GM23248 (cell line): ENCODE results near the gene OR2M7. TPM values are rescaled to one million over a fixed set of nuclear protein-coding genes. Genes with fewer than 3 reads are reported as not detected.

Experiments used
- DNase-seq: peaks from one replicate; pipeline ENCODE4 v3.0.0-alpha.2; 2015
- H2AFZ ChIP-seq: fragments of 200-600 bp; sonication (generic); 2 replicates; pipeline ENCODE4 v1.6.1; 2016; ENCODE audit warnings: antibody characterized with exemption
- H3F3A ChIP-seq: fragments of 200-600 bp; sonication (generic); 2 replicates; pipeline ENCODE4 v1.6.1; 2016; ENCODE audit warnings: mild to moderate bottlenecking, antibody characterized with exemption, mixed run types; ENCODE audit not compliant: insufficient read depth
- H3K27ac ChIP-seq: fragments of 200-600 bp; sonication (generic); 2 replicates; pipeline ENCODE4 v1.5.1; 2016; ENCODE audit warnings: mild to moderate bottlenecking
- H3K27me3 ChIP-seq: fragments of 200-600 bp; sonication (generic); replicated peaks from 2 replicates; pipeline ENCODE4 v1.6.1; 2016; ENCODE audit warnings: mild to moderate bottlenecking; ENCODE audit not compliant: insufficient read depth
- H3K36me3 ChIP-seq: fragments of 200-600 bp; sonication (generic); 2 replicates; pipeline ENCODE4 v1.6.1; 2016; ENCODE audit warnings: low read depth, mild to moderate bottlenecking
- H3K4me1 ChIP-seq: fragments of 200-600 bp; sonication (generic); 2 replicates; pipeline ENCODE4 v1.6.1; 2016; ENCODE audit warnings: mild to moderate bottlenecking; ENCODE audit not compliant: insufficient read depth
- H3K4me2 ChIP-seq: fragments of 200-600 bp; sonication (generic); one replicate; pipeline ENCODE4 v1.6.1; 2016; ENCODE audit warnings: mild to moderate bottlenecking; ENCODE audit not compliant: unreplicated experiment
- H3K4me3 ChIP-seq: fragments of 200-600 bp; sonication (generic); 2 replicates; pipeline ENCODE4 v1.5.1; 2016; ENCODE audit warnings: mild to moderate bottlenecking
- H3K79me2 ChIP-seq: fragments of 200-600 bp; sonication (generic); 2 replicates; pipeline ENCODE4 v1.6.1; 2016; ENCODE audit warnings: mild to moderate bottlenecking; ENCODE audit not compliant: insufficient read depth
- H3K9ac ChIP-seq: fragments of 200-600 bp; sonication (generic); 2 replicates; pipeline ENCODE4 v1.6.1; 2016; ENCODE audit warnings: mild to moderate bottlenecking
- H3K9me2 ChIP-seq: fragments of 200-600 bp; sonication (generic); 2 replicates; pipeline ENCODE4 v1.6.1; 2016; ENCODE audit warnings: mixed run types, mild to moderate bottlenecking, moderate library complexity; ENCODE audit not compliant: insufficient read depth
- H3K9me3 ChIP-seq: fragments of 200-600 bp; sonication (generic); one replicate; pipeline ENCODE4 v1.6.1; 2017; ENCODE audit warnings: low read depth
- H4K20me1 ChIP-seq: fragments of 200-600 bp; sonication (generic); 2 replicates; pipeline ENCODE4 v1.6.0; 2016; ENCODE audit not compliant: insufficient read depth
- EZH2 ChIP-seq: fragments of 200-600 bp; sonication (generic); IDR thresholded peaks from 2 replicates; pipeline ENCODE4 v1.6.1; 2018; ENCODE audit warnings: antibody characterized with exemption, mild to moderate bottlenecking; ENCODE audit not compliant: insufficient read depth, poor library complexity, severe bottlenecking
- EZH2phosphoT487 ChIP-seq: fragments of 200-600 bp; sonication (generic); IDR thresholded peaks from 2 replicates; pipeline ENCODE4 v1.6.1; 2018; ENCODE audit warnings: antibody characterized with exemption, moderate library complexity, mild to moderate bottlenecking, low read depth; ENCODE audit not compliant: insufficient read depth
- whole genome bisulfite sequencing, 2 experiments: methylation state at CpG; one replicate each; pipeline ENCODE4 v1.1.6; 2015 to 2017; ENCODE audit warnings: low lambda C conversion rate in 2 of 2, low coverage in 1 of 2; ENCODE audit errors: missing lambda C conversion rate in 2 of 2; 5-methylcytosine and 5-hydroxymethylcytosine counted together
- in situ Hi-C: fragments of 300-500 bp; cut with MboI; formaldehyde crosslinking; loops from 2 replicates; pipeline ENCODE4 v1.15.0; 2020
- polyA plus RNA-seq: library from polyadenylated mRNA; unstranded; fragments of >200 nt; fragmentation: Nextera tagmentation; extraction: Ambion mirVana; gene quantifications from 2 replicates; pipeline ENCODE4 v1.2.1, GENCODE V29; 2016
- total RNA-seq: library from RNA; depleted of rRNA; stranded (reverse); fragments of >200 nt; shearing (Covaris generic); gene quantifications from 2 replicates; pipeline ENCODE4 v1.2.3, GENCODE V29; 2014; rRNA removed

Gene OR2M7
- not detected in 2 replicates for total RNA-seq
- polyA plus RNA-seq, result not detected in 2 replicates

DNA sequence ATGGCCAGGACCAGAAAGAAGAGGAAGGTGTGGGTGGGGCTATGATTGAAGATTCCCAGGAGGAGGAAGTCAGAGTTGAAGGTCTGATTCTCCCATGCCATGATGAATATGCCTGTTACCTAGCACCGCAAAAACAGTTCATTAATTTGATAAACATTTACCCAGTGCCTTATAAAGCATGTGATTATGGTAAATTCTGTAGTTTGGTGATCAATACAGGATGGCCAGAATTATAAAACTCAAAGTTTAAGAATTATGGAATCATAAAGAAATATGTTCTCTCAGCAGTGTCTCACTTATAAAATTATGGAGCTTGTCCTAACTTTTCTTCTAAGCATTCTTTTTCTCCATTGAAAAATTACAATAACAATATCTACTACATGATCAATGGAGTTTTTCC, at the start of gene OR2M7:
OR2M7 (minus strand) TSS at position 101 of the 400 bp plus-strand sequence; CDS start at position 101, 0 bp downstream.
- Histone ChIP-seq H3K4me3 (no peak within 1 kb of the TSS), H3K79me2 (no peaks in the 10 kb centered on the region), H3K9me3 (no peaks in the 10 kb centered on the region), H3K4me1 (no peaks in the 10 kb centered on the region), H2AFZ (no peak within 1 kb of the TSS), H4K20me1 (no peaks in the 10 kb centered on the region), H3K27me3 (no peaks in the 10 kb centered on the region), H3F3A (no peaks in the 10 kb centered on the region), H3K9me2 (no peaks in the 10 kb centered on the region), H3K4me2 (no peak within 1 kb of the TSS), H3K36me3 (no peaks in the 10 kb centered on the region), H3K9ac (no peak within 1 kb of the TSS), H3K27ac (no peak within 1 kb of the TSS)
- in situ Hi-C loops, result no loop called here
- TF ChIP-seq EZH2 (no peak), EZH2phosphoT487 (no peak)
- DNase-seq, result no peak
- WGBS, 2 experiments, result 25 to 58% methylated on average over 1 of the region's 1 CpG

GRCh38 chr1:248373761-248374160, 49.4 kb upstream of the OR2M7 start:
- no peaks in the 10 kb centered on the region for H3K79me2 ChIP-seq
- in situ Hi-C loops, result no loop called here
- no peaks in the 10 kb centered on the region for H3K4me1 ChIP-seq
- WGBS, 2 experiments, result 17 to 22% methylated on average over 4 of the region's 4 CpGs
- H3K9me3 ChIP-seq, result no peaks in the 10 kb centered on the region
- no peak overlapping the region for H3K27ac ChIP-seq
- no peak overlapping the region for H2AFZ ChIP-seq
- no peaks in the 10 kb centered on the region for H3K27me3 ChIP-seq
- TF ChIP-seq EZH2 (no peak), EZH2phosphoT487 (no peak)
- DNase-seq, result no peak
- H3F3A ChIP-seq, result no peaks in the 10 kb centered on the region
- no peaks in the 10 kb centered on the region for H4K20me1 ChIP-seq
- no peaks in the 10 kb centered on the region for H3K36me3 ChIP-seq
- H3K4me2 ChIP-seq, result no peak overlapping the region
- H3K9ac ChIP-seq, result no peak overlapping the region
- H3K4me3 ChIP-seq, result no peak overlapping the region
- H3K9me2 ChIP-seq, result no peaks in the 10 kb centered on the region

GRCh38 chr1:248372394-248372793, 48.0 kb upstream of the OR2M7 start:
- Histone ChIP-seq H3K9me3 (no peaks in the 10 kb centered on the region), H3K4me3 (no peak overlapping the region), H4K20me1 (no peaks in the 10 kb centered on the region), H3K27me3 (no peaks in the 10 kb centered on the region), H2AFZ (no peak overlapping the region), H3K4me1 (no peaks in the 10 kb centered on the region), H3F3A (no peaks in the 10 kb centered on the region), H3K9me2 (no peaks in the 10 kb centered on the region), H3K27ac (no peak overlapping the region), H3K79me2 (no peaks in the 10 kb centered on the region), H3K36me3 (no peaks in the 10 kb centered on the region), H3K9ac (no peak overlapping the region), H3K4me2 (no peak overlapping the region)
- in situ Hi-C loops, result no loop called here
- TF ChIP-seq EZH2phosphoT487, result no peak
- no peak for TF ChIP-seq EZH2
- WGBS, 2 experiments, result 20 to 24% methylated on average over 5 of the region's 5 CpGs
- DNase-seq, result no peak

GRCh38 chr1:248366609-248367008, 42.2 kb upstream of the OR2M7 start:
- no peak overlapping the region for H3K9ac ChIP-seq
- no peak overlapping the region for H3K4me2 ChIP-seq
- no peak overlapping the region for H3K27ac ChIP-seq

DNA sequence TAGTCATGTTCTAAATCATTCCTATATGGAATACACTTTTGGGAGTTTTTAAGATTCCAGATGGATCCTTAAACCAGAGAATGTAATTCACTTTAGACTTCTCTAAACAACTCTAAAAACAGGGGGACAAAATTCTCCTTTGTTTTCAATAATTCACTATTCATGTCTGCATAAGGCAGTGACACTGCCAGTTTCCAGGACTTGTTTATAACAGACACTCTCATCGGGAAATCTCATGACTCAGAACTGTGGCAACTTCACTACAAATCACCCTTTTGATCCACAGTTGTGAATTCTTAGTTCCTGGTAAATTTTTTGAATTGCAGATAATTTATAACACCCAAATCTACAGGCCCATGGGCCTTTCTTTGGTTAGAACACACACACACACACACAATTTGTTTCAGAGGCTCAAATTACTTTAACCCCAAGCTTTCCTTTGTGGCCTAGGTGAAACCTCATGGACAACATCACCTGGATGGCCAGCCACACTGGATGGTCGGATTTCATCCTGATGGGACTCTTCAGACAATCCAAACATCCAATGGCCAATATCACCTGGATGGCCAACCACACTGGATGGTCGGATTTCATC, 36.9 kb upstream of the OR2M7 start, which contains the start of gene OR2T4:
OR2T4 (plus strand) TSS at position 545 of the 595 bp plus-strand sequence; CDS start at position 545, 0 bp downstream.
- Histone ChIP-seq H3K27me3 (no peaks in the 10 kb centered on the region), H3K9me3 (no peaks in the 10 kb centered on the region), H3K79me2 (no peaks in the 10 kb centered on the region), H4K20me1 (no peaks in the 10 kb centered on the region), H3K4me3 (no peak within 1 kb of the TSS), H3K27ac (no peak within 1 kb of the TSS), H2AFZ (no peak within 1 kb of the TSS), H3K4me2 (no peak within 1 kb of the TSS), H3K9me2 (no peaks in the 10 kb centered on the region), H3F3A (no peaks in the 10 kb centered on the region), H3K9ac (no peak within 1 kb of the TSS), H3K4me1 (no peaks in the 10 kb centered on the region), H3K36me3 (no peaks in the 10 kb centered on the region)
- in situ Hi-C loops, result no loop called here
- WGBS, 2 experiments, result 0 to 1% methylated on average over 3 of the region's 3 CpGs
- no peak for DNase-seq
- TF ChIP-seq EZH2phosphoT487 (no peak), EZH2 (no peak)

More at GRCh38 chr1:248366609-248367008, 42.2 kb upstream of the OR2M7 start:
- no peak overlapping the region for H2AFZ ChIP-seq
- no peak for TF ChIP-seq EZH2phosphoT487
- TF ChIP-seq EZH2, result no peak
- H3K9me3 ChIP-seq, result no peaks in the 10 kb centered on the region
- no peaks in the 10 kb centered on the region for H3F3A ChIP-seq
- H3K27me3 ChIP-seq, result no peaks in the 10 kb centered on the region
- DNase-seq, result no peak
- no peaks in the 10 kb centered on the region for H3K36me3 ChIP-seq
- no peaks in the 10 kb centered on the region for H3K9me2 ChIP-seq
- no peaks in the 10 kb centered on the region for H3K79me2 ChIP-seq
- H3K4me3 ChIP-seq, result no peak overlapping the region
- in situ Hi-C loops, result no loop called here
- no peaks in the 10 kb centered on the region for H3K4me1 ChIP-seq
- no peaks in the 10 kb centered on the region for H4K20me1 ChIP-seq
